Measurements from ENCODE around the gene VRK1.
"Not testable (repeated sequence)": the region's sequence is repeated elsewhere in the genome, so short reads cannot be mapped to it uniquely, and the experiment has no call there.

VRK1 gene

DNA sequence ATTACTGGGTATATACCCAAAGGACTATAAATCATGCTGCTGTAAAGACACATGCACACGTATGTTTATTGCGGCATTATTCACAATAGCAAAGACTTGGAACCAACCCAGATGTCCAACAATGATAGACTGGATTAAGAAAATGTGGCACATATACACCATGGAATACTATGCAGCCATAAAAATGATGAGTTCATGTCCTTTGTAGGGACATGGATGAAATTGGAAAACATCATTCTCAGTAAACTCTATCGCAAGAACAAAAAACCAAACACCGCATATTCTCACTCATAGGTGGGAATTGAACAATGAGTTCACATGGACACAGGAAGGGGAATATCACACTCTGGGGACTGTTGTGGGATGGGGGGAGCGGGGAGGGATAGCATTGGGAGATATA is 86.8 kb downstream of the VRK1 start:
- not testable (repeated sequence) for DNase-seq (ENCODE audit: low read depth)

DNA sequence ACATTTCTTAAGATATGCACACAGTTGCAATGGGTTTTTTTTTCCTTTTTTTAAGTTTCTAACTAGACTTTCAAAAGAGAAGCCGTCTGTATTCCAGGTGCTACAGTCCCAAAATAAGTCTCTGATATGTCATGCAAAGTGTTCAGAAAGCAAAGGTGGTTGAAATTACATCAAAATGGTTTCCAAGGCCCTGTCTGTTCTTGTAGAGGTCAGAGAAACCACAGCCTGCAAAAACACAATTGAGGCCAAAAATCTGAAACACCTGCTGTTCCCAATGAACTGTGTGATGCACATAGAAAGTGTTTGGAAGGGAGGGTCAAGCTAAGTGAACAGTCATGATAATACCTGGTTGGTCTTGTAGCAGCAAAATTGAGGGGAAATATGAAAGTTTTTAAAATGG is 91.0 kb downstream of the VRK1 start:
- no peak for DNase-seq (ENCODE audit: low read depth)

DNA sequence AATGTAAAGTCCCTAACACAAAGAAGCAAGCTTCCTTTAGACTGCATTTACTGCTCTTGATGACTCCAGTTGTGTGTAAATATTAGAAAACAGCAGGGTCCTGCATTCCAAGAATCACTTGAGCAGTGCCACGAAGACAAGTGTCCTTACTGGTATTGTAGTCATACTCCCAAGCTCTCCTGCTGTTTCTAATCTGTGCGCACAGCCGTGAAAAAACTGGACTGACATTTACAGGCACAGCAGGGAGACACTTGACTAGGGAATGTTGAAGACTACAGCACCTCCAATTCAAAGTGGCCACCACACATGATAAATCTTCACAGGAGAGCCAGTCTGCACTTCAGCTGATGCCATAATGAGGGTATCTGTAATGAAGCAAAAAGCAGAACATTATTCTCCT is 91.4 kb downstream of the VRK1 start:
- no peak for DNase-seq (ENCODE audit: low read depth)

DNA sequence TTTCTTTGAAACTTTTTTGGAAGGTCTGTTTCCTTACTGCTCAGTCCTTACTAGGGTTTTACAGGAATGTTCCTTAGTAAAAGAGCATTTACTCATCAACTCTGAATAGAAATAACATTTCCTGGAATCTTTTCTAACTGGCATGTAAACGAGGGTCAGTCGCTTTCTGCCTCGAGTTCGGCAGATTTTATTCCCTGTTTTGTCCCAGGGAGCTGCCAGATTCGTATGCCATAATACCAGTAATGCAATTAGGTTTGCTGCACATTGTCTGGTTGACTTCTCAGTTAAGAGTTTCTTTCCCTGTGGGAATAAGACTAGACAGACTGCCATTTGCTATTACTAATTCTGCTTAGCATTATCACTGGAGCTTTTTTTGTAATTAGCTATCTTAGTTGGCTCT is 91.9 kb downstream of the VRK1 start:
- DNase-seq (ENCODE audit: low read depth) = no peak

DNA sequence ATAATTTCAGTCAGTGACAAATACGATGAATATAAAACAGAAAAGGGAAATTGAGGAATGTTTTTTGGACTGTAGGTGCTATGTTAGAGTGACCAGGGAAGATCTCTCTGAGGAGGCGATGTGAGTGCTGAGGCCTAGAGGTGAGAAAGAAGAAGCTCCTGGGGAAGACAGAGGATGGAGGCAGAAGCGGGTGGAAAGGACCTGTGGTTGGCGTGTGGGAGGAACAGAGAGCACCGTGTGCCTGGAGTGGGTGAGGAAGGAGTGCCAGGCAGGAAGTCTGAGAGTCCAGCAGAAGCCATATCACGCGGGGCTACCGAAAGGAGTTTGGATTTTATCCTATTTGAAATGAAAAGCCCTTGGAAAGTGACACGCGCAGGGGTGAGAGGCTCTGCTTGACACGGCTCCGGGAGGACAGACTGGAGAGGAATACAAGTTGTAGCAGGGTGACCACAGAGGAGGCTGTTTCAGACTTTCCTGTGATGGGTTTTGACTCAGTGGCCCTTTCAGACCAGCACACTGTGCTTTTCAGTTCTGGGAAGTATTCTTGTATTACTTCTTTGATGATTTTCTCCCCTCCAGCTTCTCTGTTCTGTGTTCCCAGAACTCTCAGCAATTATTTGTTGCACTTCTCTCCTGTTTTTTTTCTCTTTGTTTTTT is 96.9 kb downstream of the VRK1 start:
- no peak for DNase-seq (ENCODE audit: low read depth)

DNA sequence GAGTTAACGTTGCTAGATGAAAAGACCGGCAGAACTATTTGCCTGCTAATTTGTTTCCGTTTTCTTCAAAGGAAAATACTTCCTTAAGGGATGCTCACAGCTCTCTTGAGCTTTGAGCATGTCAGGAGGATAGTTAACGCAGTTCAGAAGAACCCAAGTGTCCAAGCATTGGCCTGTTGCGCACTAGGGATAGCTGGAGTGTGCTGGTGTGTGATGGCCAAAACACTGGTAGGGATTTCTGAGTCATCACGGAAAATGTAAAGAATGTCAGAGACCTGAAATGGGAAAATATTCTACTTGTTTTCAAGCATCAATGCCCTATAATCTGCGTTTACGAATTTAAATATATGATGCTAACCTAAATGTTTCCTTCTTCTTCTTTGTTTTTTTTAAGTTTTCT is 97.8 kb downstream of the VRK1 start:
- DNase-seq (ENCODE audit: low read depth) = peak; percentile 22

DNA sequence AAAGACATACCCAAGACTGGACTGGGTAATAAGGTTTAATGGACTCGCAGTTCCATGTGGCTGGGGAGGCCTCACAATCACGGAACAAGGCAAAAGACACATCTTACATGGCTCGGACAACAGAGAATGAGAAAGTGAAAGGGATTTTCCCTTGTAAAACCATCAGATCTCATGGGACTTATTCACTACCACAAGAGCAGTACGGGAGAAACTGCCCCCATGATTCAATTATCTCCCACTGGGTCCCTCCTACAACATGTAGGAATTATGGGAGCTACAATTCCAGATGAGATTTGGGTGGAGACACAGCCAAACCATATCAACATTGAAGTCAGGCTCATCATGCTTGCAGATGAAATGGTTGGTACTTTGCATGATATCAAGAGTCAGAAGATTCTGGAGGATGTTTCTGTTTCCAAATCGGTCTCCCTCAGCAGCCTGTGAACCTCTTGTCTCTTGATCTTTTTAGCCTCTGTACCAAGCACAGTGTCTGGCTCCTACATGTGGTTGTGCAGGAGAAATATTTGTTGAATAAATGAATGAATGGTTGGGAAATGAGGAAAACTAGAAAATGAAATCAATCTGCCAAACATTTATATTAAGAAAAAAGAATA is 98.6 kb downstream of the VRK1 start:
- DNase-seq (ENCODE audit: low read depth) = no peak

DNA sequence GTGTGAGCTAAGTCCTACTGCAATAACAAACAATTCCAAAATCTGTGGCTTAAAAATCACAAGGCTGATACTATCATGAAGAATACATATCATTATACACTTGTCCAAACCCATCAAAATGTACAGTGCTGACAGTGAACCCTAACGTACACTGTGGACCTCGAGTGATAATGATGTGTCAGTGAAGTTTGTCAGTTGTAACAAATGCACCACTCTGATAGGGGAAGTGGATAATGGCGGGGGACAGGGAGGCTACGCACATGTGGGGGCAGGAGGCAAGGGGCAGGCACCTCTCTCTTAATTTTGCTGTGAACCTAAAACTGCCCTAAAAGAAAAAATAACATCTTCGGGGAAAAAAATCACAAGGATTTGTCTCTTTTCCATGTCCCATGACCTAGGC is 100.0 kb downstream of the VRK1 start:
- no peak for DNase-seq (ENCODE audit: low read depth)

DNA sequence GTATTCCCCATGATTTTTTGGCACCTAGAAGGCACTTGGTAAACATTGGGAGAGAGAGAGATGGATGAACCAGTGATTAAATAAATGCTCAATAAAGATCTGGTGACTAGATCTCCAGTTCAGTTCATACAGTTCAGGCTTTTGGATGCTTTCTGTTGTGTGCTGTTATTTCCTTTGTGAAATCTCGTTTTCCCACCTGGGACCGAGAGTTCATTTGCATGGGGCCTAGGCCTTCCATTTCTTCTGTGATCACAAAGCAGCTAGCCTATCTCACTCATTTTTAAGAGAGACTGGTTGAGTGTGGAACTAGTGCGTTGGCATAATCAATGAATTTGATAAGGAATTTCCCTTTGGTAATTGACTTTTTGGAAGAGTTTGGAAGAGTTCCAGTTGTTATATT is 104.0 kb downstream of the VRK1 start:
- DNase-seq (ENCODE audit: low read depth) = no peak

DNA sequence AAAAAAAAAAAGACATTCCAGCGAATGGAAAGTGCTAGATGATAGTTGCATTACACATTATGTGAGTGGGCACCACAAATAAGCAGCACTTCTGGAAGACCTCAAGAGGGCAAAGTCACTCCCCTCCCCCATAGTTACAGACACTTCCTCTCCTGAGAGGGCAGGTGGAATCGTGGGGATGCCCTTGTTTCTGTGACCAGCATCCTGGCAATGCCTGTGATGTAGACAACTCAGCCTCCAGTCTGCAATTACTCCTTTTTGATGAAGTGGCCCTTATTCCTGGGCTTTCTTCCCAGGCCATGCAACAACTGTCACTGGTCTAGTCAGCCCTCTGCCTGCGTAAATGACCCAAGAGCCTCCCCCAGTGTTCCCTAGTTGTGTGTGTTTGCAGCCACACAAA is 104.8 kb downstream of the VRK1 start:
- DNase-seq (ENCODE audit: low read depth) = no peak

DNA sequence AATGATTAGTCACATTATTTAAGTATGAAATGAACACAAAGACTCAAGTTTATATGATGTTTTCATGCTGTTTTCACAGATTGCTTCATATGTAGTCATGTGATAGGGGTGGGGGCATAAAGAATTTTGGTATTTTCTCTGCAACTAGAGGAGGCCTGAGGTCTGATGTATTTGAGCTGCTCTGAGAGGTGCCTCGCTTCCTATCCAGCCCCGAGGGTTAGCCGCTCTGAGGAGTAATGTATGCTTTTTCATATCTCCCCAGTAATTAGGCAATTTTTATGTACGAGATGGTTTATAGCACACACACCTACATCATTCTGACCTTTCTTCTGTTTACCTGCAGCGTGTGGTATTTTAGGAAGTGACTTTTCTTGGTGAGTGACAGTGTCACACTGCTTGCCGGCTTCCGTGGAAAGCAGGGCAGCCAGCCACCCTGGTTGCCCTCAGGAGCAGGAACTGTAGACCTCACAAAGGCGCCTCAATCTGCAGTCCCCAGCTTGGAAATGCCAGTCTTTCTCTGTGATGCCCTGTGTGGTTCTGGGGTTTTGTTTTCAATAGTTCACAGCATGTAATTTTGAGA is 106.4 kb downstream of the VRK1 start:
- no peak for DNase-seq (ENCODE audit: low read depth)

DNA sequence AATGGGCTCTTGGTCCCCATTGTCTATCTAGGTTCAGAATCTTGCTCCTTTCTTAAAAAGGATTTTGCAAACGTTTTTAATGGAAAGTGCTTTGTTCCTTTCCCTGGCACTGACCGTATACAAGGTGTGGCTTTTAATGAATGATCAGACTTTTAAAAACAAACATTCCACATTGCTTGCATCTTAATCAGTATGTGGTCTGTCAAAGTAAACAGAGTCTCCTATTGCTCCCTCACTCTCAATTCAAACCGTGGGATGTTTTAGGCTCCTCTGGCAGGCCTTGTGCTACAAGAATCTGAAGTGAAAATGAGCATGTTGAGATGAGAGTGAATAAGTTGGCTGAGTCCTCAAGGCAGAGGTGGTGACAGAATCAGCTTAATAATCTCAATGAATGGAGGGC is 107.0 kb downstream of the VRK1 start:
- DNase-seq (ENCODE audit: low read depth) = no peak

DNA sequence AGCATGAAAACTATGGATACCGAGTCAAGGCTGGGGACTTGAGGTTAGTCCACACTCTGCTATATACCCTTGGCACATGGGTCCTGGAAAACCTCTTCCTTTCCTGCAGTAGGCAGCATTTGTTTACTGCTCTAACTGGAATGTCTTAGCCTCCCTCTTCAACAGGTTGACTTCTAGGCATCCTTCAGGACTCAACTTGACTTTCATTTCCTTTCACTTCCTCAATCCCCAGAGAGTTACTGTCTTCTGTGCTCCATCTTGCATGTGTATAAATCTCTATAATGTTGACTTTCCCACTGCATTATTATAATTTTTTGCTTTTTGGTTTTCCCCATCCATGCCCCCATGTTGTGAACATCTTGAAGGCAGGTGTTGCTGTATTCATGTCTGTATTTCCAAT is 107.9 kb downstream of the VRK1 start:
- DNase-seq (ENCODE audit: low read depth) = no peak

DNA sequence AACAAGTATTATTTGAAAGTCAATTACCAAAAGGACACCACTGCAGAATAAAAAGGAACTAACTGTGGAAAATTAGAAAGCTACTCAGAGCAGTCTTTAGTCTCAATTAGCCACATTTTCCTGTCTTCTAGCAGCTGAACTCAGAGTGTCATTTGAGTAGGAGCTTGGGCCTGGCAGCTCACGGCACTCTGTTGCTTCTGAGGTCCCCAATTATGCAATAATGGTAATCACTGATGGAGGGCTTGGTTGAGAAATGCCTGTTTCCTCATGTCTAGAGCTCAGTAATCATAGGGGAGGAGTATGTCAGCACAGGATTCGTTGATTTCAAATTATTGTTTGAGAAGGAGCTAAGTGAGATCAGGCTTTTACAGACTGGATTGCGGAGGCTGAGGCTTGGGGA is 108.6 kb downstream of the VRK1 start:
- DNase-seq (ENCODE audit: low read depth) = no peak

DNA sequence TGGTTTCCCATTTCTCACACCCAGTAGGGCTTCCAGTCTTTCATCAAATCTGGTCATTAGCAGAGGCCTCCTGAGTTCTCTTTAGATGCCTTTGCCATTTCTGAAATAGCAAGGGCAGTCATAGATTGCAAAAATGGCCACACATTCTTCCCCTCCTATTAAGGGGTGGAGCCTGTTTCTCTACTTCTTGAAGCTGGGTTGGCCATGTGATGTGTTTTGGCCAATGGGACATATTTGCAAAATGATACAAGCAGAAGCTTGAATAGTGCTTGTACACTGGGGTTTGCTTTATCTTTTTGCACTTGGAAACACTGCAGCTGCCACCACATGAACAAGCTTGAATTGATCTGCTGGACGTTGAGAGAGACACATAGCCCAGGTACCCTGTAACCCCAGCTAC is 109.3 kb downstream of the VRK1 start:
- no peak for DNase-seq (ENCODE audit: low read depth)

DNA sequence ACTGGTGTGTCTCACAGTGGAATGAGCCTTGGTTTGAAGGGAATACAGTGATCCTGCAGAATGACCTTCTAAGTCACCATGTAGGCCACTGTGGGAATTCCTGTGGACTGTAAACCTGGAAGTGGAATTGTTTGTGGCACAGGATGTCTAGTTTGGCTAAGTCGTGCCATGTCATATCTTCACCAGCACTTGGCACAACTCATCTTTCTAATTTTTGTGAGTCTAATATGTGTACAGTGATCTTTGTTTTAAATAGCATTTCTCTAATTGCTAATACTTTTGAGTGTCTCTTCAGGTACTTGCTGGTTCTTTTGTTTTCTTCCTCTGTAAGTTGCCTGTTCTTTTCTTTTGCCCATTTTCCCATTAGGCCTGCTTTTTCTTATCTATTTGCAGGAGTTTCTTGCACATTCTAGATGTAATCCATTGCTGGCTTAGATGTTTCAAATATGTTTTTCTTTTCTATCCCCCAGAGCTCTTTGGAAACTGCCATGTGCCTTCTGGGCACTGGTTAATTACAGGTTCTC is 112.7 kb downstream of the VRK1 start:
- no peak for DNase-seq (ENCODE audit: low read depth)

DNA sequence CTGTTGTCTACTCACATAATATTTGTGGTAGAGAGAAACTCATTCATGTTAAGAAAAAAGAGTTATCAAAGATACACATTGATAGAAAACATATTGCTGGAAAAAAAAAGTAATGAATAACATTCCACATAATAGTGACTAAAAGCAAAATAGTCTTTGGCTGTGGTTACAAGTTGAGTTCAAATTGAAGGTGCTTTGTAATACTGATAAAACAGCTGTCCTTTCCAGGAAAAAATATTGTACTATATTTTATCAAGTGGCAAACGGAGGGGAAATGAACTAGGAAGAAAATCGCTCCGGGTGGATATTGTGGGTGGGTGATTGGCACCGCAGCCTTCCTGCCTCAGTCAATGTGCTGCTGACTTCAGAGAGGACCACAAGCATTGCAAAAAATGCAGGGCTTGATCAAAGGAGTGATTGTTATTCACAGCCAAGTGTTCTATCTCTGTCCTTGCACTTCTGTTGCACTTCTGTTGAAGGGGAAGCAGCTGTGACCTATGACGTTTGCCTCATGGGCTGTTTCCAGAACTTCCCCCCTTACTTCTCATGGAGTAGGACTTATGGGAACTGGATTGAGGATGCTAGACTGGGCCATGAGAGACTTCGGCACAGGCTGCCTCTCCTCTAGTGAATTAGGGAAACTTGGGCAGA is 114.4 kb downstream of the VRK1 start:
- DNase-seq (ENCODE audit: low read depth) = no peak

DNA sequence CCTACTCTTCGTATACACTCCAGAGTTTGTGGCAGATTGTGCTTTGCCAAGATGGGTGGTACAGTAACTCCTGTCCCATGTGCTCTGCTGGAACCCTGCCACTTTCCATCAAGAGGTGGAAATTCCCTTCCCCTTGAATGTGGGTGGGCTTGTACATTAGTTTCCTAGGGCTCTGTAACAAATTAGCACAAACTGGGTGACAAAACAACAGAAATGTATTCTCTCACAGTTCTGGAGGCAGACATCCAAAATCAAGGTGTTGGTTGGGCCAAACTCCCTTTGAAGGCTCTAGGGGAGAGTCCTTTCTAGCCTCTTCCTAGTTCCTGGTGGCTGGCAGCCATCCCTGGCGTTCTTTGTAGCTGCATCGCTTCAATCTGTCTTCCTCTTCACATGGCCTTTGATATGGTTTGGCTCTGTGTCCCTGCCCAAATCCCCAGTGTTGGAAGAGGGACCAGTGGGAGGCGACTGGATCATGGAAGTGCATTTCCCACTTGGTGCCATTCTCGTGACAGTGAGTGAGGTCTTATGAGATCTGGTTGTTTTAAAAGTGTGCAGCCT is 117.5 kb downstream of the VRK1 start:
- DNase-seq (ENCODE audit: low read depth) = no peak

DNA sequence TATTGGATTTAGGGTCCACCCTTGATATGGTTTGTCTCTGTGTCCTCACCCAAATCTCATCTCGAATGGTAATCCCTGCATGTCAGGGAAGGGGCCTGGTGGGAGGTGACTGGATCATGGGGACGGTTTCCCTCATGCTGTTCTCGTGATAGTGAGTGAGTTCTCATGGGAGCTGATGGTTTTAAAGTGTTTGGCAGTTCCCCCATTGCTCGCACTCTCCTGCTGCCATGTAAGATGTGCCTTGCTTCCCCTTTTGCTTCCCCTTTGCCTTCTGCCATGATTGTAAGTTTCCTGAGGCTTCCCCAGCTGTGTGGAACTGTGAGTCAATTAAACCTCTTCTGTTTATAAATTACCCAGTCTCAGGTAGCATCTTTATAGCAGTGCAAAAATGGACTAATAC is 118.3 kb downstream of the VRK1 start:
- DNase-seq (ENCODE audit: low read depth) = no peak

DNA sequence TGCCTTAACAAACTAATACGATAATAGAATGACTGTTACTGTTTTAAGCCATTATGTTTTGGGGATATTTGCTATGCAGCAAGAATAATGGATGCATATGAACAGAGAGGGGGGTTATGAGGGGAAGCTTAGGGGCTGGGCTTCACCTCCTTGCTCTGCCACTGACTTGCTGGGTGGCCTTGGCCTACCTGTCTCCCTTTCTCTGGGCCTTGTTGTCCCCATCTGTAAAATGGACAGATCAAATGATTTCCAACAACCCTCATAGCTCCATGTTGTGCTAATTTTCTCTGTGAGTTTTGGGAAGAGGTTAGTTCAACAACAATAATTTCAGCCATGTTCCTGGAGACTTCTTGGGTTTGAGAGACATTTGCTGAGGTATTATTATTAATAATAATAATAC is 119.6 kb downstream of the VRK1 start:
- no peak for DNase-seq (ENCODE audit: low read depth)

DNA sequence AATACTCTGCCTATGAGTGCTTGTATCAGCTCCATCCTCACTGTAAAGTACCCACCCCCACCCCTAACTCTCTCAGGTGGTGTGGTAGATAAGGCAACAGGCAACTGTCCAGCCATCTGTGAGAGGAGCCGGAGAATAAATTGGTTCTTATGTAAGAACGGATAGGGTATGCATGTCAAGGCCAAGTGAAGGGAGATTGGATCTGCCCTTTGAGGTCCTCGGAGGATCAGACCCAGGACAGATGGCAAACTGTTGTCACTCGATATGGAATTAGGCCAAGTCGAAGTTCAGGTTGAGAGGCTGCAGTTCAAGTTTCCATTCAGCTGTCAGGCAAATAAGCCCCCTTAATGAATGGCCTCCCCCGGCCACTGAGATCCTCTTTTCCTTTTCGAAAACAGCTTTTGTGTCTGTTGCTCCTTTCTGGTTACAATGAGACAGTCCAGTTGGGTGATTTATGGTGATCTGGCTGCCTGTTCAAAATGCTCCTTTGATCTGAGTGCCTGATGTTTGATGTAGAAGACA is 120.3 kb downstream of the VRK1 start:
- DNase-seq (ENCODE audit: low read depth) = no peak

DNA sequence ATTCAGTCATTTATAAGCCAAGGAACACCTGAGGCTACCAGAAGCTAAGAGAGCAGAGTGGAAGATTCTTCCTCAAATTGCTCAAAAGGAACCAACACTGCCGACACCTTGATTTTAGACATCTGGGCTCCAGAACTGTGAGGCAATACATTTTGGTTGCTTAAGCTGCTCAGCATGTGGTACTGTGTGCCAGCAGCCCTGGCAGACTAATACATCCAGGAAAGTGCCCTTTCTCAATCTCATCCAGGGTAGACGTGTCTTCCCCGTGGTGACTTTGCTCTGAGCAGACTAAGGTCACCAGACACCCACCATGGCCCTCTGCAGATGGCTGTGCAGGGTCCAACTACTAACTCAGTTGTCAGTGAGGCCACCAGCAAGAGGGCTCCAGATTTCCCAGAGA is 122.8 kb downstream of the VRK1 start:
- DNase-seq (ENCODE audit: low read depth) = no peak

DNA sequence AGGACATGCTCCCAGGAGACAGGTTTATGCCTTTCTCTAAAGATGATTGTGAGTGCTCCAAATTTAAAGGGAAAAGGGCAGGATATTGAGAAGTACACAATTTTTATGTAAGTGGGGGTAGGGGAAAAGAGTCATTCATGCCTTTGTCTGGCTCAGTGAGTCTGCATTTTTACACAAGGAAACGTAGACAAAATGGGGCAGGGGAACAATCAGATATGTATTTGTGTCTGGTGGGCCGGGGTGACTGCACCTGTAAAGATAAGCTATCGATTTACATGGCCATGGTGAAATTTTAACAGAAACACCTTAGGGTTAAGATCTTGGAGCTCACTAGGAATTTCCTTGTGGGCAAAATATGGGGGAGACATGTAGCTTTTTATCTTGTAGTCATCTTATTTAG is 123.6 kb downstream of the VRK1 start:
- no peak for DNase-seq (ENCODE audit: low read depth)

All from ELR (cell line).